IPS DF 6.9 (cell line): ENCODE results near the gene COL26A1.
"Not testable (repeated sequence)": the region's sequence is repeated elsewhere in the genome, so short reads cannot be mapped to it uniquely, and the experiment has no call there.

Experiments used
- DNase-seq: peaks from one replicate; pipeline ENCODE4 v3.0.0-alpha.2; 2013; ENCODE audit warnings: low read depth, low spot score
- H3K27ac ChIP-seq: one replicate; pipeline ENCODE4 v1.5.1; 2013; ENCODE audit warnings: low read length, control low read depth
- H3K27me3 ChIP-seq: 2 replicates; pipeline ENCODE4 v1.6.1; 2013; ENCODE audit warnings: mild to moderate bottlenecking, low read length; ENCODE audit not compliant: control insufficient read depth, insufficient read depth
- H3K36me3 ChIP-seq: 2 replicates; pipeline ENCODE4 v1.6.1; 2013; ENCODE audit warnings: low read length; ENCODE audit not compliant: control insufficient read depth, insufficient read depth
- H3K4me1 ChIP-seq: 2 replicates; pipeline ENCODE4 v1.6.1; 2013; ENCODE audit warnings: low read length; ENCODE audit not compliant: control insufficient read depth, insufficient read depth
- H3K4me3 ChIP-seq: 2 replicates; pipeline ENCODE4 v1.5.1; 2013; ENCODE audit warnings: mild to moderate bottlenecking, low read length
- H3K9me3 ChIP-seq: 2 replicates; pipeline ENCODE4 v1.6.1; 2013; ENCODE audit warnings: low read length, inconsistent platforms; ENCODE audit not compliant: control insufficient read depth, insufficient read depth
- WGBS: extraction: QIAGEN DNeasy Blood & Tissue Kit; methylation state at CpG from one replicate; pipeline ENCODE4 v1.1.7; 2013; ENCODE audit warnings: mixed read lengths, missing lambda C conversion rate; ENCODE audit not compliant: insufficient read length, insufficient coverage; 5-methylcytosine and 5-hydroxymethylcytosine counted together

COL26A1 gene

DNA sequence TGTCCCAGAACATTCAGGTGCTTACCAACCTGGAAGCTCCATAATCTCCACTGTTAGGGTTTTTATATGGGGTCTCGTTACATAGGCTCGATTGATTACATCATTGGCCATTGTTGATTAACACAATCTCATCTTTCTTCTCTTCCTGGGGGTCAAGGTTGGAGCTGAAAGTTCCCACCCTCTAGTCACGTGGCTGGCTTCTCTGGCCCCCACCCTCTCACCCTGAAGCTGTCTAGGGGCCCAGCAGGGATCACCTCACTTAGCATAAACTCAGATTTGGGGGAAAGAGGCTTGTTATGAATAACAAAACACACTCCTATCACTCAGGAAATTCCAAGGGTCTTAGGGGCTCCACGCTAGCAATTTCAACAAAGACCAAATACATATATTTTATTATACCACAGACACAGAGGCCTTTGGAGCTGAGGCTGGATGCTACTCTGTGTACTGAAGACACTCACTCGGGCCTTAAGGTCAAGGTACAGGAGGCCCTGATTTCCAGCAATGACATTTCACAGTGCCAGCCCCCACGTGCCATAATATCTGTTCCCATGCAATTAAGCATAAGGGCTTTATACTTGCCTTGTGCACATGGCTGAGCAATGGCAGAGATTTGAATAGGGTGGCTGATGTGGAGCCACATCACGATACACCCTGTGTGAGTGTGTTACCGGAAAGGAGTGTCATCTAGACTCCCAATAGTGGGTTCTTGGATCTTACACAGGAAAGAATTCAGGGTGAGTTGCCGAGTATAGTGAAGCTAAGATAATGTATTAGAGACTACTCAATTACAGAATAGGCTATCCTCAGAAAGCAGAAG is 108.2 kb downstream of the COL26A1 start:
- no peaks in the 10 kb centered on the region for H3K36me3 ChIP-seq
- H3K4me1 ChIP-seq = peaks cover 5% of the 10 kb centered on the region; the same call in 1 of the 2 replicates
- no peak overlapping the region for H3K27ac ChIP-seq
- no peak overlapping the region for H3K4me3 ChIP-seq
- H3K9me3 ChIP-seq = no peaks in the 10 kb centered on the region
- no peak for DNase-seq
- H3K27me3 ChIP-seq = no peaks in the 10 kb centered on the region
- no CpG with 5 or more reads among the region's 9 CpGs for WGBS

- no peak for DNase-seq
- no peak overlapping the region for H3K4me3 ChIP-seq
- no peaks in the 10 kb centered on the region for H3K9me3 ChIP-seq
- H3K27ac ChIP-seq = no peak overlapping the region
- no CpG with 5 or more reads among the region's 5 CpGs for WGBS
- no peaks in the 10 kb centered on the region for H3K36me3 ChIP-seq
- H3K4me1 ChIP-seq = peaks cover 5% of the 10 kb centered on the region; the same call in 1 of the 2 replicates
- no peaks in the 10 kb centered on the region for H3K27me3 ChIP-seq
Observed at GRCh38 chr7:101474178-101474577, 111.5 kb downstream of the COL26A1 start.

DNA sequence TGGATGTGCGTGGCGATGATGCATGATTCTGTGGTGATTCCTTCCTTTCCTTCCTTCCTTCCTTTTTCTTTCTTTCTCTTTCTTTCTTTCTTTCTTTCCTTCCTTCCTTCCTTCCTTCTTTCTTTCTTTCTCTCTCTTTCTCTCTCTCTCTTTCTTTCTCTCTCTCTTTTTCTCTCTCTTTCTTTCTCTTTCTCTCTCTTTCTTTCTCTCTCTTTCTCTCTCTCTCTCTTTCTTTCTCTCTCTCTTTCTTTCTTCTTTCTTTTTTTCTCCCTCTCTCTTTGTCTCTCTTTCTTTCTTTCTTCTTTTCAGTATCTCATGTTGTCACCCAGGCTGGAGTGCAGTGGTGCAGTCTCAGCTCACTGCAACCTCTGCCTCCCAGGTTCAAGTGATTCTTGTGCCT is 113.0 kb downstream of the COL26A1 start:
- DNase-seq, H3K4me3 ChIP-seq, H3K4me1 ChIP-seq, H3K27me3 ChIP-seq, H3K27ac ChIP-seq, H3K36me3 ChIP-seq, H3K9me3 ChIP-seq: not testable (repeated sequence)
- WGBS = no CpG with 5 or more reads among the region's 2 CpGs

GRCh38 chr7:101479217-101479616 is 116.5 kb downstream of the COL26A1 start:
- Histone ChIP-seq H3K27me3 (no peaks in the 10 kb centered on the region), H3K4me1 (no peaks in the 10 kb centered on the region), H3K4me3 (no peak overlapping the region), H3K27ac (no peak overlapping the region), H3K36me3 (no peaks in the 10 kb centered on the region), H3K9me3 (no peaks in the 10 kb centered on the region)
- no peak for DNase-seq
- WGBS = no CpG with 5 or more reads among the region's 1 CpG

- not testable (repeated sequence) for DNase-seq, H3K27me3 ChIP-seq, H3K9me3 ChIP-seq, H3K4me3 ChIP-seq, H3K27ac ChIP-seq, H3K4me1 ChIP-seq, H3K36me3 ChIP-seq
- no CpG with 5 or more reads among the region's 7 CpGs for WGBS
Observed at GRCh38 chr7:101486056-101486432, 123.4 kb downstream of the COL26A1 start.

DNA sequence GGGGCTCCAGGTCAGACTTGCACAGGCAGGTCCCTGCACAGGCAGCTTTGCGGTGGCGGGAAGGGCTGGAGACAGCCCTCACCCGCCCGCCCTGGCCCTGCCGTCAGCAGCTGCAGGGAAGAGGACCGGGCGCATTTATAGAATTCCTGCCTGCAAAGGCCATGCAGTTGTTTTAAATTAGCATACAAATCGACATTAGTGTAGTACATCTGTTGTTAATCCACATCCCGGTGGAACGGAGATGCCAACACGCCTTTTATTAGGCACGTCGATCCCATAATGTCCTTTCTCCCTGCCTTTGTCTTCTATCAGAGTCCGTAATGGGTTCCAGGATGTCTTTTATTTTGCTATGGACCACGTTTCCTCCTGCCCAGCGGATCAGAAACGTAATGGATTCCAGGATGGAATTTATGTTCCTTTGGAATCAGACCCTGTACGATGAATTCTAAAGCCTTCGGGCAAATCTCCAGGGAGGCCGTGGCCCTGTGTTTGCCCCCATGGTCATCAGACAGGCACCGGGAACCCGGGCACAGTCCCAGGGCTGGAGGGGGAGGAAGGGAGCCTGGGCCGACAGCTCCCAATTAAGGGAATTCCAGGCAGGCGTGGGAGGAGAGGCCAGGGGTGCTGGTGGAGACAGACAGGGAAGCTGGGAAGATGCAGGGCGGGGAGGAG is 123.9 kb downstream of the COL26A1 start:
- no peak overlapping the region for H3K4me3 ChIP-seq
- no peak overlapping the region for H3K27ac ChIP-seq
- H3K36me3 ChIP-seq = no peaks in the 10 kb centered on the region
- H3K9me3 ChIP-seq = no peaks in the 10 kb centered on the region
- DNase-seq = no peak
- peaks cover 7% of the 10 kb centered on the region; the same call in 1 of the 2 replicates for H3K4me1 ChIP-seq
- no CpG with 5 or more reads among the region's 25 CpGs for WGBS
- H3K27me3 ChIP-seq = no peaks in the 10 kb centered on the region

DNA sequence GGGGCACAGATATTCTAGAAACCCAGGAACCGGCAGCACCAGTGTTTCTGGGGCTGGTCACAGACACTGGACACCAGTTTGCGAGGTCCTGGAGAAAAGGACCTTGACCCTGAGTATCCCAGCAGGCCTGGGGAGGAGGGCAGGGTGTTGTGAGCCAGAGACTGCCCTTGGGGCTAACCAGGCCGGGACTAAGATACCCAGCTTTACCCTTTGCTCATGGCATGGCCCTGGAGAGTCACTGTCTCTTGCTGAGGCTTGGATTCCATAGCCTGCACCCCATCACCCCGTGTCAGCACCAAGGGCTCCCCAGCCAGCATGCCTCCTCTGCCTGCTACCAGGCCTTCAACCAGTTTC is 124.4 kb downstream of the COL26A1 start:
- no peak for DNase-seq
- no peak overlapping the region for H3K27ac ChIP-seq
- H3K9me3 ChIP-seq = no peaks in the 10 kb centered on the region
- H3K4me1 ChIP-seq = peaks cover 7% of the 10 kb centered on the region; the same call in 1 of the 2 replicates
- no peak overlapping the region for H3K4me3 ChIP-seq
- WGBS = no CpG with 5 or more reads among the region's 4 CpGs
- no peaks in the 10 kb centered on the region for H3K36me3 ChIP-seq
- H3K27me3 ChIP-seq = no peaks in the 10 kb centered on the region

GRCh38 chr7:101487753-101488152 is 125.1 kb downstream of the COL26A1 start:
- Histone ChIP-seq H3K9me3 (no peaks in the 10 kb centered on the region), H3K27ac (no peak overlapping the region), H3K4me1 (peaks cover 7% of the 10 kb centered on the region; the same call in 1 of the 2 replicates), H3K27me3 (no peaks in the 10 kb centered on the region), H3K4me3 (no peak overlapping the region), H3K36me3 (no peaks in the 10 kb centered on the region)
- DNase-seq = no peak
- WGBS = no CpG with 5 or more reads among the region's 7 CpGs

- no CpG with 5 or more reads among the region's 10 CpGs for WGBS
- H3K36me3 ChIP-seq = no peaks in the 10 kb centered on the region
- no peaks in the 10 kb centered on the region for H3K9me3 ChIP-seq
- no peak overlapping the region for H3K27ac ChIP-seq
- H3K27me3 ChIP-seq = no peaks in the 10 kb centered on the region
- H3K4me3 ChIP-seq = no peak overlapping the region
- peaks cover 7% of the 10 kb centered on the region; the same call in 1 of the 2 replicates for H3K4me1 ChIP-seq
- DNase-seq = no peak
Observed at GRCh38 chr7:101488826-101489572, 126.3 kb downstream of the COL26A1 start.

GRCh38 chr7:101490439-101490838 is 127.8 kb downstream of the COL26A1 start:
- not testable (repeated sequence) for H3K9me3 ChIP-seq, H3K4me1 ChIP-seq, H3K4me3 ChIP-seq, H3K36me3 ChIP-seq, DNase-seq, H3K27me3 ChIP-seq, H3K27ac ChIP-seq
- no CpG with 5 or more reads among the region's 9 CpGs for WGBS
